NCI-H1694 (cell line): ENCODE data around the gene KCNH4.

Experiments used
- DNase-seq: peaks from one replicate; lab custom pipeline; 2025; lab: John Stamatoyannopoulos, UW

The KCNH4 gene

DNA sequence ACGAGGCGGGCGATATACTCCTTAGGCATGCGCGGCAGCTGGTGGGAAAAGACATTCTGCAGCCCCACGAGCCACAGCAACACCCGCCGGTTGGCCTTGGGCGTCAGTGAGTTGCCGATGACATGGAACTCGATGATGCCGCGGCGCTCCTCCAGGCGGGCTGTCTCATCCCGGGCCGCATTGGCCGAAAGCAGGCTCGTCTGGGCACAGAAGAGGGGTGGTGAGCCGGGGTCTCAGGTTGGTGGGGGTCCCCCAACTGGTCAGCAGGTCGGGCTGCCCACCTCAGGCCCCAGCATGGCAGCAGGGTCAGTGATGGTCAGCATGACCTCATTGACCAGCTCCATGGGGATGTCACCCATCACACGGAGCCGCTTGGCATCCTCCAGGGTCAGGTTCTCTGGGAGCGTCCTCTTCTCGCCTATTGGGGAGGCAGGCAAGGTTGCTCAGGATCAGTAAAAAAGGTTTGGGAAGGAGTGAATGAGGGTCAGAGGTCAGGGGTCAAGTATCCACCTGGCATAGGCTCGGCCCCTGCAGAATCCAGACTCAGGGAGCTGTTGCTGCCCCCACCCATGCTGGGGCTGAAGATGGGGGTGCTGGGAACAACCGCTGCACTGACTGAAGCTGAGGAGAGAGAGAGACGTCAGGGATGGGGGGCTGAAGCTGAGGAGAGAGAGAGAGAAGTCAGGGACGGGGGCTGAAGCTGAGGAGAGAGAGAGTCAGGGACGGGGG is 63.4 kb downstream of the KCNH4 start:
- no peak for DNase-seq

DNA sequence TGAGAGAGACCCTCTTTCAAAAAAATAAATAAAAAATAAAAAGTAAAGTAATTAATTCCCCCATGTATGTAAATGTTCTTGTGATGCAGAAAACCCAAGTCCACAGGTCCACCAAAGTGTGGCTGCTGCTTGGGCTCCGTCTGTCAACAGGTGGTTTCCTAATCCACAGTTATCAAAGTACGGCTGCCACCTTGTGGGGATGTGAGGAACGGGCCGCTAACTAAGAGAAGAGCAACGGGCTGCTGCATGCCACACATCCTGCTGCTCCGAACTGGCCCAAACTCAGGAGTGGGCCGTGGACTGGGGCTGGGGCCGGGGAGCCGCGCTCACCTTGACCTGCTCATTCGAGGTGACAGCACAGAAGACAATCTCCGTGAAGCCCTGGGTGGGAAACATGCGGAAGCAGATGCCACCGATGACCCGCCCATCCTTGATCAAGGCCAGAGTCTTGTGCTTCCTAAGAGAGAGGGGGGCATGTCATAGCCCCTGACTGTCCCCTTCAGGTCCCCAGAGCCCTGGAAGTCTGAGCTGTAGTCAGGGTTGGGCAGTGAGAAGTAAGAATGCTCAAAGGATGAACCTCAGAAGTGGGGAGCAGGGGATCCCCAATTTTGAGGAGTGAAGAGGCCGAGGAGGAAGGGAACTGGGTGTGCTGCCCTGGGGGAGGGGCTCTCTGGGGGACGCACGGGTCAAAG is 64.1 kb downstream of the KCNH4 start:
- DNase-seq, result peak; percentile 82

DNA sequence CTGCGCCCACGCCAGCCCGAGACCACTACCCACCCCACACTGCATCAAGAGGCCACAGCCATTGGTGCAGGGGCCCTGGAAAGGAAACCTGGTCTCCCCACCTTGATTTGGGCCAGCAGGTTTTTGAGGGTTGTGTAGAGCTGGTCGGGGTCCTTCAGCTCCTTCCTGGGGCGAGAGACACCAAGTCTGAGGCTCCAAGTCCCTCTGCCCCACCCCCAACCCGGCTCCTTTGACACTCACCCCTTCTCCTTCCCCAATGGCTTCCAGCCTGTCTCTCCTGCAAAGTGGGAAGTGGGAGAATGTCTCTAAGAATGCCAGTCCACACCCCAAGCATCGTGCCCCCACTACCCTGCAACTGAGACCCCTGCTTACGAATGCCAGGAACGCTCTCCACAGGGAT is 66.8 kb downstream of the KCNH4 start:
- no peak for DNase-seq

DNA sequence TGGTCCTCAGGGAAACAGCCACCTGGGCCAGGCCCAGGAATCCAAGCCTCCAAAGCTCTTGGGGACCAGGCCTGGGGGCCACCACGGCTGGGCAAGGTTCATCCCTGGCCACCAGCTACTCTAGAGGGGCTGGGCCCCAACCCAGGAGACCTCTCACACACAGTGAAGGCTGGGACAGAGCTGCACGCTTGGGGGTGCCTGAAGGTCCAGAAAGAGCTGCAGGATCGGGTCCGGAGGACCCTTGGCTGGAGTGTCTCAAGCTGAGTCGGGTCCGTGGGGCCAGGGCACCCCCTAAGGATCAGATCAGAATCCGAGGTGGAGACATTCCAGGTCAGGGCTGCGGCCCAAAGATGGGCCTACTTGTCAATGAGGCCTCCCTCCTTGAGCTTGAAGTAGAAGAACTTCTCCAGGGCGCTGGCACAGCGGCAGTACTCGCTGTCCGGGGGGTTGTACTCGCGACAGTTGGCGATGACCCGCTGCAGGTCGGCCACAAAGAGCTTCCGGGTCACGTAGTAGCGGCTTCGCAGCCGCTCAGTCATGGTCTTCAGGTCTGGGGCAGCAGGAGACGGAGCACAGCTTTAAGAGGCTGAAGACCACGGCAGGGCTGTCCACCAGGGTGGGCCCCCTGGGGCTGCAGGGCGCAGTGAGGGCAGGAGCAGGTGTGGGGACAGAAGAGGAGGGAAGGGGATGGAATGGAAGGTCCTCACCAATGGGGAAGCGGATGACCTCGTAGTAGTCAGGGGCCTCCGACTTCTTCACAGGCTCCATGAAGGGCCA is 67.5 kb downstream of the KCNH4 start:
- DNase-seq, result no peak

DNA sequence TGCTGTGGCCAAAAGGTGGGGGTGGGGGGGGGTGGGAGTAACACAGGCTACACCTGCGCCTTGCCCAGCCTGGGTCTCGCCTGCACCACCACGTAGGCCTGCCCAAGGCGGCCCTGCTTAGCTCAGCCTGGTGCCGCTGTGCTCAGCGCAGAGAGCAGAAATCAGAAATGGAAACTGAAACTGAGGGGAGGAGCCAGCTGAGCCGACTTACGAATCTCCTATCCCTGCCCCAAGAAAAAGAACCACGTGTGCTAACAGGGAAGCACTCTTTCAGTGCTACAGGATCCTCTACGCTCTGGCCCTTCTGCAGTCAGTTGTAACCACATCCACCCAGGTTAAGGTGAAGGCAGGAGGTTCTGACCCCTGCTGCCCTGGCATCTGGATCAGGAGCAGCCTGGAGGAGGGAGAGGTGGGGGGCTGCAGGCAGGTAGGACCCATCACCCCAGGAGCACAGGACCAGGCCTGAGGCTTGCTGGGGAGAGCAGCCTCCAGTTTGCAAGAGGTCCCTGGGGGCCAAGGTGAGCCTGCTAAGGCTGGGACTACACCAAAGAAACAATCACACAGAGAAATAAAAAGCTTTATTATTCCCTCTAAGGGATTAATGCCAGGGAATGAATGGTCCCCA is 68.3 kb downstream of the KCNH4 start, which contains the start of gene DHX58:
DHX58 (minus strand) TSS at position 163 of the 625 bp plus-strand sequence. CDS start 822 bp downstream, outside the sequence.
- no peak for DNase-seq

DNA sequence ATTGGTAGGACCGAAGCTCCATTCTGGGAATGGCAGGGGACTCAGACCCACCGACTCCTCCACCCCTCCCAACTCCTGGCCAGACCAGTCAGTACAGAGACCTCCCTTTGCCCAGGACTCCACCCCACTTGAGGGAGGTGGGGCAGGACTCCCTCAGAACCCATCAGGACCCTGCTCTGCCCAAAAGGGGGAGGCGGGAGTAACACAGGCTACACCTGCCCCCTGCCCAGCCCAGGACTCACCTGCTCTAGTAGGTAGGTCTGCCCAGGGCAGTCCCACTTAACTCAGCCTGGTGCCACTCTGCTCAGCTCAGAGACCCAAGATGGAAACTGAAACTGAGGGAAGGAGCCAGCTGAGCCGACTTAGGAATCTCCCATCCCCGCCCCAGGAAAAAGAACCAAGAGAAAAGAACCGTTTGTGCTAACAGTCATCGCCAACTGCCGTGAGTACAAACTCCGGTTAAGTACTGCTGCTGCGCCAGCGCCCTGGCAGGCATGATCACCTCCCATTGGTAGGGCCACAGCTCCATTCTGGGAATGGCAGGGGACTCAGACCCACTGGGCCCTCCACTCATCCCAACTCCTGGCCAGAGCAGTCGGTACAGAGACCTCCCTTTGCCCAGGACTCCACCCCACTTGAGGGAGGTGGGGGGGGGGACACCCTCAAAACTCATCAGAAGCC is 68.9 kb downstream of the KCNH4 start:
- DNase-seq, result no peak

DNA sequence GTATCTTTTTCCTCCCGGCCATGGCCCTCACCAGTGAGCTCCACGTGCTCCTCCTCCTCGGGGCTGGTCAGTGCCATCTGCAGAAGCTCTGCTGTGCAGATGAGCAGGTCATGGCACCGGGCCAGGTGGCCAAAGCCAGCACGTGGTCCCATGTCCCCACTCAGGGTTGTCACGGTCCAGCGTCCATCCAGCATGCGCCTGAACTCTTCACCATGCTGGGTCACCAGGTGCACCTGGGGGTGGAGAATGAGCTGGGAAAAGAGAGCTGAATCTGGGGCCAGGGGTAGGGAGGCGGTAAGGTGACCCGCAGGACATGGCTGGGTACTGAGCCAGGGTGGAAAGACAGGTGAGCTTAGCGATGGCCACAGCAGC is 69.7 kb downstream of the KCNH4 start:
- DNase-seq, result no peak

DNA sequence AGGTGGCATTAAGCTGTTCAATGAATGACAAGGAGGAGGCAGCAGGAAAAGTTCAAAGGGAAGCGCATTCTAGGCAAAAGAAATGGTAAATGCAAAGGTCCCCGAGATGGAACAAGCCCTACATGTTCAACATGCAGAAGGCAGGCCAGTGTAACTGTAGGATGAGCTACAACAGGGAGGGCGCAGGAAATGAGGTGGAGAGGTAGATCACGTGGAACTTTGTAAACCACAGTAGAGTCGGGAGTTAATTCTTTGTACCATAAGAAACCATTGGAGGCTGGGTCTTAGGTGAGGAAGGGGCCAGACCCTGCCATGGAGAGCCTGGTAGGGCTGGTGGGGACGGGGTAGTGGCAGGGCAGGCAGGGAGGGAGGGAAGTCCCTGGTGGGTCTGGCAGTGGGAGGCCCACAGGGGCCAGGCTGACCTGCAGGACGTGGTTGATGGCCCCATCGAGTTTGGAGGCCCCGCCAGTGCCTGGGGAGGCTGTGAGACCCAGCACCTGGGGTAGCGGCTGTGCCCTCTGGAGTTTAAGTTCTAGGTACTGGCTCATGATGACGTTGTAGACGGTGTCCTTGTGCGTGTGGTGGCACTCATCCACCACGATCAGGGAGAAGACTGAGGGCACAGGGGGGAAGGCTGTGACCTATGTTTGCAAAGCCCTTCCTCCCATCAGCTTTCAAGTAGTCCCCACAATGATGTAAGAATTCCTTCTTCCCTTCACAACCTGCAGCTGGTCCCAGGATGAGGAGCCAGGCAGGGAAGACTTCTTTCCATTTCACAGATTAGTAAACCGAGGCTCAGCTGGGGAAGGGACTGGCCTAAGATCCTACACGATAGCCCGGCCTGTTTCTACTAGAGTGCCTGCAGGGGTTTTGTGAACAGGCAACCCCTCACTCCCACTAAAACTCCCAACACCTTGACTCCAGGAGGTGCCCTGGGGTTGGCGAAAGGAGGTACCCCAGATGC is 70.4 kb downstream of the KCNH4 start:
- DNase-seq, result no peak

DNA sequence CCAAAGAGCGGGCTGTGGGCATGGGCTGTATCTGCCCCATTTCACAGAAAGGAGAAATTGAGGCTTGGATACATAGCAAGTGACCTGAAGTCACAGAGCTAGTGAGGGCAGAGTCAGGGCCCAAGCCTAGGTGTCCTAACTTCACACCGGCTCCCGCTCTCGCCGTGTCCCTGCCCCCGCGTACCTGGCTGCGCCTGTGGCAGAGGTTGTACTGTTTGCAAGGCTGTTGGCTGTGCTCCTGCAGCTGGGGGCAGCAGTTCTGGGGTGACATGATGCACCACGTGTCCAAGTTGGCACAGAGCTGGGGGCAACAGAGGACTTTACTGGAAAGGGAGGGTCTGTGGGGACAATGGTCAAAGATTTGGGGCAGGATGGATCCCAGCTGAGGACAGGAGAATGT is 71.9 kb downstream of the KCNH4 start:
- DNase-seq, result no peak

DNA sequence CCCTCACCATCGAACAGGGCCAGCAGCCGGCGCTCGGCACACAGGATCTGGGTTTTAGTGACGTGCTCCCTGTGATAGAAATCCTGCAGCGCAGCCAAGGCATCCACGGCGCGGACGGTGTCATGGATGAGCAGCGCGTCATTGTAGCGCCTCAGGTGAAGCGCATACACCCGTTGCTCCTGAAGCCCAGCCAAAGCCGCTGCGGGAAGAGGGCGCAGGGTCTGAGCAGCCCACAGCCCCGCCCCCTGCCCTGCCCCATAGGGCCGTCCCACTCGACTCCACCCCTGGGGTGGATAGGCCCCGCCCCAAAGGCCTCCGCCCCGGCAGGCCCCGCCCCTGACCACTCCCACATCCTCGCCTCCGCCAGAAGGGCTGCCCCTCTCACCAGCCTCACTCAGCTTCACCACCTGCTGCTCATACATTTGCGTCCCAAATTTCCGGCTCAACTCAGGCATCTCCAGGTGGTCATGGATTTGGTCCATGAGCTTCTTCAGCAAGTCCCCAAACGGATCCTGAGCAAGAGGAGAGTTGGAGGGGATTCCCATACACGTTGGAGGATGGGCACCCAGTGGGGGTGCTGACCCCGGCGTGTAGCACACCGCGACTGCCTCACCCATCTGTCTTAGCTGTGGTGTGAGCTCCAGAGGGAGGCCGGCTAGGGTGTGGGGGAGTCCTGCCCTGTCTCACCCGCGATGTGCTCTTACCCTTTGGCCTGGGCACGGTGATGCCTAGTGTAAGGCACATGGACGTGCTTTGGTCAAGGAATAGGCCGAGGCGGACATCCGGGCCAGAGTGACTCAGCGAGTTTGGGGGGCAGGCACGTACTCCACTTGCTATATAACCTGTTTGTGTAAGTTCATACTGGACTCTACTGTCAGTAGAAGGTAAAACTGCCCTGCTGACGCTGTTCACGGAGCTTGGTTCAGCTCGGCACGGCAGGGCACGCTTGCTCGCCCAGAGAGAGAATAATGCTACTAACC is 73.1 kb downstream of the KCNH4 start:
- peak; percentile 89 for DNase-seq

DNA sequence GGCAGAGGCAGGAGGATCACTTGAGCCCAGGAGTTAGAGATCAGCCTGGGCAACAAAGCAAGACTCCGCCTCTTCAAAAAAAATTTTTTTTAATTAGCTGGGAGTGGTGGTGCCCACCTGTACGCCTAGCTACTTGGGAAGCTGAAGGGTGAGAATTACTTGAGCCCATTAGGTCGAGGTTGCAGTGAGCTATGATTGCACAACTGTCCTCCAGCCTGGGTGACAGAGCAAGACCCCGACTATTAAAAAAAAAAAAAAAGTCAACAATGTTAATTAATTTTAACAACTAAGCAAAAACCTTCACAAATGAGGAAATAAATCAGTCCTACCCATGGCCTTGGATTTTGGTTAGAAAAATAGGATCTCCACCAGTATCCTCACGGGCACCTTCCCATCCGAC is 73.8 kb downstream of the KCNH4 start:
- DNase-seq, result no peak
